CD4-positive, alpha-beta T cell (primary cell): ENCODE results near the gene NPBWR2. TPM values are rescaled to one million over a fixed set of nuclear protein-coding genes. Genes with fewer than 3 reads are reported as not detected.

Experiments
- ATAC-seq: fragments of 200-7000 bp; cut with Tn5 transposase; one replicate; pipeline ENCODE4 v1.10.0; 2022; ENCODE audit warnings: mild to moderate bottlenecking; ENCODE audit not compliant: poor library complexity
- CTCF ChIA-PET: fragments of 350-600 bp; sonication (Branson Sonifier 250); formaldehyde crosslinking; loops from one replicate; lab custom pipeline; 2021; ENCODE audit warnings: antibody characterized with exemption, inconsistent platforms; lab: Charles Lee
- POLR2A ChIA-PET: fragments of 350-600 bp; sonication (Branson Sonifier 250); formaldehyde crosslinking; loops from one replicate; lab custom pipeline; 2021; ENCODE audit warnings: antibody characterized with exemption, inconsistent platforms; lab: Charles Lee
- DNase-seq, 14 experiments: peaks; one replicate each; pipeline ENCODE4 v3.0.0-alpha.2; 2013 to 2020; ENCODE audit warnings: mixed read lengths in 2 of 14
- H3K27ac ChIP-seq, 2 donors: one replicate each; pipeline versions ENCODE4 v1.5.1 to v1.7.0; 2013; ENCODE audit warnings: low read length in 2 of 2, low read depth in 1 of 2, mild to moderate bottlenecking in 1 of 2
- H3K27me3 ChIP-seq, 2 experiments: 1 replicate in 1 of 2; 2 replicates in 1 of 2; pipeline versions ENCODE4 v1.6.1 to v1.7.0; 2013; ENCODE audit warnings: low read length in 2 of 2, control low read depth in 1 of 2, mild to moderate bottlenecking in 1 of 2, moderate library complexity in 1 of 2; ENCODE audit not compliant: insufficient read depth in 2 of 2, control insufficient read depth in 1 of 2
- H3K36me3 ChIP-seq: one replicate; pipeline ENCODE4 v1.6.1; 2013; ENCODE audit warnings: low read length, control low read depth; ENCODE audit not compliant: insufficient read depth
- H3K4me1 ChIP-seq: one replicate; pipeline ENCODE4 v1.6.1; 2013; ENCODE audit warnings: low read length, control low read depth; ENCODE audit not compliant: insufficient read depth
- H3K4me3 ChIP-seq: one replicate; pipeline ENCODE4 v1.5.1; 2013; ENCODE audit warnings: mild to moderate bottlenecking, low read length, moderate library complexity
- H3K9me3 ChIP-seq, 2 experiments: 1 replicate in 1 of 2; 2 replicates in 1 of 2; pipeline versions ENCODE4 v1.6.1 to v1.7.0; 2013; ENCODE audit warnings: low read length in 2 of 2, mild to moderate bottlenecking in 2 of 2, control low read depth in 1 of 2, moderate library complexity in 1 of 2; ENCODE audit not compliant: control insufficient read depth in 1 of 2, insufficient read depth in 1 of 2
- H3K27ac Mint-ChIP-seq: one replicate; pipeline ENCODE4 v1.8.0; 2020; ENCODE audit warnings: mixed read lengths
- H3K27me3 Mint-ChIP-seq: one replicate; pipeline ENCODE4 v1.8.0; 2021; ENCODE audit warnings: mixed read lengths
- H3K36me3 Mint-ChIP-seq: one replicate; pipeline ENCODE4 v1.8.0; 2021; ENCODE audit warnings: low read depth, mixed read lengths
- H3K4me1 Mint-ChIP-seq: one replicate; pipeline ENCODE4 v1.8.0; 2021; ENCODE audit warnings: low read depth, mixed read lengths
- H3K4me3 Mint-ChIP-seq: one replicate; pipeline ENCODE4 v1.8.0; 2020; ENCODE audit warnings: mild to moderate bottlenecking, mixed read lengths
- H3K9me3 Mint-ChIP-seq: one replicate; pipeline ENCODE4 v1.8.0; 2020; ENCODE audit warnings: mixed read lengths
- intact Hi-C, 2 experiments: fragments of 100-400 bp; cut with DNase I in 1 of 2; cut with micrococcal nuclease in 1 of 2; formaldehyde crosslinking; loops; one replicate each; pipeline versions ENCODE4 v1.15.1 to v1.9.0; 2023 to 2025; cut with DNase I, micrococcal nuclease
- total RNA-seq, 174 experiments: library from RNA in 2 of 174; stranded (reverse) in 2 of 174; gene quantifications; one replicate each; pipeline ENCODE4 v1.2.3 and lab custom pipeline; 2021 to 2026
- TF ChIP-seq, protein P1 (sequence below): fragments of 200-600 bp; IDR thresholded peaks from one replicate; pipeline ENCODE4 v1.8.0; 2022; ENCODE audit warnings: antibody characterized with exemption, mild to moderate bottlenecking

Gene NPBWR2
- total RNA-seq, 2 experiments from 2014 or later = 0.38 to 0.47 TPM

DNA sequence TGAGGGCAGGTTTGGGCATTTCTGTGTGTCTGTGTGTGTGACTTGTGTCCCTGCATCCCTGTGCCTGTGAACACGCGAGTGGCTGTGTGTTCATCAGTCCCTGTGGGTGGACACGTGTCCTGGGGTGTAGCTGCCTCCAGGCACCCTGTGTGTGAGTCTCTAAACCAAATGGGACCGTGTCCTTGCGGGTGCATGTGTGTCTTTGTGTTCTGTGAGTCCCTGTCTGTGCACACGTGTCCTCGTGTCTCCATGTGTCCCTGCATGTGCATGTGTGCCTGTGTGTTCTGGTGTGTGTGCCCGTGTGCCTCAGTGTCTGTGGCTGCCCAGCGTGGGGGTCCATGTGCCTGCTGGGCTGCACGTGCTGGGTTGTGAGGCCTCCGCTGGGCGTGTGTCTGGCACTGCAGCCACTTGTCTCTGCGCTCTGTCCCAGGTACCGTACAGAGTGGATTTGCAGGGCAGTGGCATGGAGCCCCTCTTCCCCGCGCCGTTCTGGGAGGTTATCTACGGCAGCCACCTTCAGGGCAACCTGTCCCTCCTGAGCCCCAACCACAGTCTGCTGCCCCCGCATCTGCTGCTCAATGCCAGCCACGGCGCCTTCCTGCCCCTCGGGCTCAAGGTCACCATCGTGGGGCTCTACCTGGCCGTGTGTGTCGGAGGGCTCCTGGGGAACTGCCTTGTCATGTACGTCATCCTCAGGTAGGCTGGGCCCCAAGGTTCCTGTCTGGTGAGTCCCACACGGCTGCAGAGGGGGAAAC lies 14.9 kb downstream of the NPBWR2 start:
- DNase-seq (no peak), ATAC-seq (peak; percentile 39)
- Mint-ChIP-seq H3K27me3 (no peaks in the 10 kb centered on the region), H3K4me1 (peaks cover 5% of the 10 kb centered on the region), H3K36me3 (no peaks in the 10 kb centered on the region), H3K4me3 (no peak overlapping the region), H3K27ac (no peak overlapping the region), H3K9me3 (no peaks in the 10 kb centered on the region)
- Histone ChIP-seq H3K27ac (no peak overlapping the region), H3K36me3 (no peaks in the 10 kb centered on the region), H3K27me3 (no peaks in the 10 kb centered on the region), H3K9me3 (peaks cover 7 to 12% of the 10 kb centered on the region in 2 experiments), H3K4me3 (no peak overlapping the region), H3K4me1 (peaks cover 4% of the 10 kb centered on the region)
- POLR2A ChIA-PET = no interaction called here
- CTCF ChIA-PET = no interaction called here
- intact Hi-C loops = no loop called here
- TF ChIP-seq, protein P1, sequence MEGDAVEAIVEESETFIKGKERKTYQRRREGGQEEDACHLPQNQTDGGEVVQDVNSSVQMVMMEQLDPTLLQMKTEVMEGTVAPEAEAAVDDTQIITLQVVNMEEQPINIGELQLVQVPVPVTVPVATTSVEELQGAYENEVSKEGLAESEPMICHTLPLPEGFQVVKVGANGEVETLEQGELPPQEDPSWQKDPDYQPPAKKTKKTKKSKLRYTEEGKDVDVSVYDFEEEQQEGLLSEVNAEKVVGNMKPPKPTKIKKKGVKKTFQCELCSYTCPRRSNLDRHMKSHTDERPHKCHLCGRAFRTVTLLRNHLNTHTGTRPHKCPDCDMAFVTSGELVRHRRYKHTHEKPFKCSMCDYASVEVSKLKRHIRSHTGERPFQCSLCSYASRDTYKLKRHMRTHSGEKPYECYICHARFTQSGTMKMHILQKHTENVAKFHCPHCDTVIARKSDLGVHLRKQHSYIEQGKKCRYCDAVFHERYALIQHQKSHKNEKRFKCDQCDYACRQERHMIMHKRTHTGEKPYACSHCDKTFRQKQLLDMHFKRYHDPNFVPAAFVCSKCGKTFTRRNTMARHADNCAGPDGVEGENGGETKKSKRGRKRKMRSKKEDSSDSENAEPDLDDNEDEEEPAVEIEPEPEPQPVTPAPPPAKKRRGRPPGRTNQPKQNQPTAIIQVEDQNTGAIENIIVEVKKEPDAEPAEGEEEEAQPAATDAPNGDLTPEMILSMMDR = no peak

DNA sequence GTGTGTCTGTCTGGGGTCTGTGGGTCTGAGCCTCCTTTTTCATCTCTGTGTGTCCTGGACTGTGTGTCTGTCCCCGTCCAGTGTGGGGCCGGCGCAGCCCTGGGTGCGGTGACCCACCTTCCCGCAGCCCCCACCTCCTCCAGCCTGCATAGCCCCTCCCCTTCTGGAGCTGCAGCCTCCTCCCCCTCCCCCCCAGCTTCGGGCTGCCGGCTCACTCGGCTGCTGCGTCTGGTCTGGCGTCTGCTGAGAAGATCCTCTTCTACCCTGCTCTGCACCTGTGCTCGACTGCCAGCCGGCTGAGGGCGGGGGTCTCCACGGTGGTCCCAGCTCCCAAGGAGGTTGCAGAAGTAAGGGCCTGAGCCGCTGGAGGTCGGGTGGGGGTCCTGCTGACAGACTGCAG lies 15.6 kb downstream of the NPBWR2 start:
- no peak overlapping the region for H3K27ac Mint-ChIP-seq
- peaks cover 8 to 17% of the 10 kb centered on the region in 2 experiments for H3K9me3 ChIP-seq
- H3K4me3 ChIP-seq = no peak overlapping the region
- H3K27me3 Mint-ChIP-seq = no peaks in the 10 kb centered on the region
- TF ChIP-seq, protein P1 = no peak
- H3K27ac ChIP-seq = no peak overlapping the region
- intact Hi-C loops = no loop called here
- no peaks in the 10 kb centered on the region for H3K36me3 Mint-ChIP-seq
- DNase-seq (no peak), ATAC-seq (no peak)
- CTCF ChIA-PET = interaction anchor here (0.5 kb wide), 1 partner anchor 488 kb away, joined by 3 read pairs; no protein-coding TSS in a partner anchor
- peaks cover 5% of the 10 kb centered on the region for H3K4me1 Mint-ChIP-seq
- no peaks in the 10 kb centered on the region for H3K27me3 ChIP-seq
- no peaks in the 10 kb centered on the region for H3K9me3 Mint-ChIP-seq
- POLR2A ChIA-PET = no interaction called here
- H3K4me3 Mint-ChIP-seq = no peak overlapping the region
- H3K4me1 ChIP-seq = peaks cover 4% of the 10 kb centered on the region
- no peaks in the 10 kb centered on the region for H3K36me3 ChIP-seq

DNA sequence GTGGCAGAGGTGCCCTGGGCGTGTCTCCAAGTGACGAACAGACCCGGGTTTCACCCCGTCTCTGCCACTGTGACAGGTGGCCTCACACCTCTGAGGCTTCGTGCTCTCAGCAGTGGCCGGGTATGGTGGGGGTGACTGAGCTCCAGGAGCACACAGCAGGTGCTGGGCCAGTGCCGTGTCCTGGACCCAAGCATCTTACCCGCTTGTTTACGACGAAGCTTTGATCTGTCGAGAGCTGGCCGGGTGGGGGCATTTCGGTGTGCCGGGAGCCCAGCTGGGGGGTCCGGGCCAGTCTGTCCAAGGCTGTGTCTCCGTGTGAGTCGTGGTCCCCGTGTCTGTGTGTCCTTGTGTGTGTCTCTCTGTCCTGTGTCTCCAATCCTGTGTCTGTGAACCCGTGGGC lies 16.0 kb downstream of the NPBWR2 start:
- DNase-seq = no peak
- Mint-ChIP-seq H3K36me3 (no peaks in the 10 kb centered on the region), H3K4me1 (peaks cover 5% of the 10 kb centered on the region), H3K9me3 (no peaks in the 10 kb centered on the region), H3K27ac (no peak overlapping the region), H3K27me3 (no peaks in the 10 kb centered on the region), H3K4me3 (no peak overlapping the region)
- H3K4me3 ChIP-seq = no peak overlapping the region
- TF ChIP-seq, protein P1 = no peak
- ChIA-PET CTCF (interaction anchor here (0.5 kb wide), 1 partner anchor 487 kb away, joined by 3 read pairs; no protein-coding TSS in a partner anchor), POLR2A (no interaction called here)
- H3K27ac ChIP-seq = no peak overlapping the region
- ATAC-seq = no peak
- H3K4me1 ChIP-seq = peaks cover 4% of the 10 kb centered on the region
- intact Hi-C loops = no loop called here
- H3K27me3 ChIP-seq = no peaks in the 10 kb centered on the region
- H3K9me3 ChIP-seq = peaks cover 8 to 20% of the 10 kb centered on the region in 2 experiments
- H3K36me3 ChIP-seq = no peaks in the 10 kb centered on the region
